Prostate gland (tissue), 2 donors: ENCODE data around the gene INHA.

ENCODE experiments used
- CTCF ChIP-seq, 4 experiments: fragments of 200-600 bp in 2 of 4; fragments of 450-650 bp in 2 of 4; sonication (generic) in 2 of 4; IDR thresholded peaks; 1 replicate in 3 of 4; 2 replicates in 1 of 4; pipeline ENCODE4 v1.5.1; 2016 to 2019; ENCODE audit warnings: antibody characterized with exemption in 4 of 4, mild to moderate bottlenecking in 2 of 4, moderate library complexity in 2 of 4
- POLR2AphosphoS5 ChIP-seq: sonication (generic); formaldehyde crosslinking; IDR thresholded peaks from one replicate; pipeline ENCODE4 v1.6.1; 2017; ENCODE audit warnings: antibody characterized with exemption

GRCh38 chr2:219571311-219572236 is 536 bp upstream of the INHA start, which contains the start of gene OBSL1:
- no peak for TF ChIP-seq POLR2AphosphoS5
- TF ChIP-seq CTCF (IDR thresholded peaks at IDR 0.05) = no peak
